Fibroblast of mammary gland (primary cell): ENCODE measurements around the gene CAPN15.
"Not testable (repeated sequence)": the region's sequence is repeated elsewhere in the genome, so short reads cannot be mapped to it uniquely, and the experiment has no call there.

Experiments
- DNase-seq: peaks from one replicate; pipeline ENCODE4 v3.0.0-alpha.2; 2010; ENCODE audit warnings: low read depth
- H3K4me3 ChIP-seq: 2 replicates; pipeline ENCODE4 v1.5.1; 2011; ENCODE audit warnings: low read depth, mild to moderate bottlenecking, low read length, moderate library complexity; ENCODE audit not compliant: control insufficient read depth
- TF ChIP-seq, protein P1 (sequence below): conservative IDR thresholded peaks from 2 replicates; pipeline ENCODE4 v1.5.1; 2011; ENCODE audit warnings: low read depth, low read length, inconsistent platforms; ENCODE audit not compliant: control insufficient read depth, insufficient read depth

CAPN15 gene

DNA sequence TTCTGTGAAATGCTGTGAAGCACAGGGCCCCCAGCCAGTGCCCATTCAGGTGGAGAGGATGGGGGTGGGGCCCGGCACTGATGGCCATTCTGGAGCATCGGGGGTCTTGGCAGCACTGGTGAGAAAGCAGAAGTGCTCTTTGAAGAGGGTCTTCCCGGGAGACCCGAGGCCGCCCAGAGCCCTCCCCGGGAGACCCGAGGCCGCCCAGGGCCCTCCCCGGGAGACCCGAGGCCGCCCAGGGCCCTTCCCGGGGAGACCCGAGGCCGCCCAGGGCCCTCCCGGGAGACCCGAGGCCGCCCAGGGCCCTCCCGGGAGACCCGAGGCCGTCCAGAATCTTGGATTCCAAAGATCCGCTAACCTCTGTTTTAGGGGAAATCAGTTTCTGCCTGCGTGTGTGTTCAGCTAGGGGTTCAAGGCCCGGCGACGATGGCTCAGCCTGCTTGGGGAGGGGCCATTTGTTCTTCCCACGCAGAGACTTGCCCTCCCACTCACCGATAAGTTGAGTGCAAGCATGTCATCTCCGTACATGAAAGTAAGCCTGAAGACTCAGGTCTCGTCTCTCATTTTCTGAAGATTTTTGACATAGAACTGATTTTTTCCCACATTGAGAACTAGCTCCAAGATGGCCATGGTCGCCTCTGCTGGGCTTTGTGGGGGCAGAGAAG lies 35.2 kb upstream of the CAPN15 start:
- TF ChIP-seq, protein P1, sequence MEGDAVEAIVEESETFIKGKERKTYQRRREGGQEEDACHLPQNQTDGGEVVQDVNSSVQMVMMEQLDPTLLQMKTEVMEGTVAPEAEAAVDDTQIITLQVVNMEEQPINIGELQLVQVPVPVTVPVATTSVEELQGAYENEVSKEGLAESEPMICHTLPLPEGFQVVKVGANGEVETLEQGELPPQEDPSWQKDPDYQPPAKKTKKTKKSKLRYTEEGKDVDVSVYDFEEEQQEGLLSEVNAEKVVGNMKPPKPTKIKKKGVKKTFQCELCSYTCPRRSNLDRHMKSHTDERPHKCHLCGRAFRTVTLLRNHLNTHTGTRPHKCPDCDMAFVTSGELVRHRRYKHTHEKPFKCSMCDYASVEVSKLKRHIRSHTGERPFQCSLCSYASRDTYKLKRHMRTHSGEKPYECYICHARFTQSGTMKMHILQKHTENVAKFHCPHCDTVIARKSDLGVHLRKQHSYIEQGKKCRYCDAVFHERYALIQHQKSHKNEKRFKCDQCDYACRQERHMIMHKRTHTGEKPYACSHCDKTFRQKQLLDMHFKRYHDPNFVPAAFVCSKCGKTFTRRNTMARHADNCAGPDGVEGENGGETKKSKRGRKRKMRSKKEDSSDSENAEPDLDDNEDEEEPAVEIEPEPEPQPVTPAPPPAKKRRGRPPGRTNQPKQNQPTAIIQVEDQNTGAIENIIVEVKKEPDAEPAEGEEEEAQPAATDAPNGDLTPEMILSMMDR, result no peak
- no peak overlapping the region for H3K4me3 ChIP-seq
- DNase-seq, result no peak

DNA sequence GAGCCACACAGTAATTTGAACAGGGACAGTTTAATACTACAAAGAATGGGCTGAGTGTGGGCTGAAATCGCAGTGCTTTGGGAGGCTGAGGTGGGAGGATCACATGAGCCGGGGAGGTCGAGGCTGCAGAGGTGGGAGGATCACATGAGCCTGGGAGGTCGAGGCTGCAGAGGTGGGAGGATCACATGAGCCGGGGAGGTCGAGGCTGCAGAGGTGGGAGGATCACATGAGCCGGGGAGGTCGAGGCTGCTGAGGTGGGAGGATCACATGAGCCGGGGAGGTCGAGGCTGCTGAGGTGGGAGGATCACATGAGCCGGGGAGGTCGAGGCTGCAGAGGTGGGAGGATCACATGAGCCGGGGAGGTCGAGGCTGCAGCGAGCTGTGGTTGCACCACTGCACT lies 32.8 kb upstream of the CAPN15 start:
- DNase-seq, H3K4me3 ChIP-seq: not testable (repeated sequence)

DNA sequence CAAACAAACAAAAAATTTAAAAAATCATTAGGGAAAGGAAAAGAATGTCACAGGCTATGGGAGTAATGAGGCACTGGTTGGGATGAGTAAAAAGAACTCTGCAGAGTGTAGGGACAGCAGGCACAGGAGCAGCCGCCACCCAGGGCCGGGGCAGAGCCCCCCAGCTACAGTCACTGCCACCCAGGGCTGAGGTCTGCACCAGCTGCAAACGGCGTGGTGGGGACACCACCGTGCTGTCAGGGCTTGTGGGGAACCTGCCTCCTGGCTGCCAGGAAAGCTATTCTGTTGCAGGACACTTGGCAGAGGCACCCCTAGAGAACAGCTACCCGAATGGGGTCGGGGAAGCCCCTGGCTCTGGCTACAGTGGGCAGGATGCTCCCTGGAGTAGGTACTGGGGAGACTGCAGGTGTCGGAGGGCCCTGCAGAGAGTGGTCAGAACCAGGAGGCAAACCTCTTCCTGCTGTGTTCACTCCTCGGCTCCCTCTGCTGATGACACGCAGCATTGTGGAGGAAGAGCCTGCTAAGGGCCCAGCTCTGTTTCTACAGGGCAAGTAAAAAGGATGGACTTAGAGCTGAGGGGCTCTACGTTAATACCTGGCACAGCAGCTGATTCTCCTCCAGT lies 32.3 kb upstream of the CAPN15 start:
- H3K4me3 ChIP-seq, result no peak overlapping the region
- TF ChIP-seq, protein P1, result peak; percentile 53
- DNase-seq, result peak; percentile 49

DNA sequence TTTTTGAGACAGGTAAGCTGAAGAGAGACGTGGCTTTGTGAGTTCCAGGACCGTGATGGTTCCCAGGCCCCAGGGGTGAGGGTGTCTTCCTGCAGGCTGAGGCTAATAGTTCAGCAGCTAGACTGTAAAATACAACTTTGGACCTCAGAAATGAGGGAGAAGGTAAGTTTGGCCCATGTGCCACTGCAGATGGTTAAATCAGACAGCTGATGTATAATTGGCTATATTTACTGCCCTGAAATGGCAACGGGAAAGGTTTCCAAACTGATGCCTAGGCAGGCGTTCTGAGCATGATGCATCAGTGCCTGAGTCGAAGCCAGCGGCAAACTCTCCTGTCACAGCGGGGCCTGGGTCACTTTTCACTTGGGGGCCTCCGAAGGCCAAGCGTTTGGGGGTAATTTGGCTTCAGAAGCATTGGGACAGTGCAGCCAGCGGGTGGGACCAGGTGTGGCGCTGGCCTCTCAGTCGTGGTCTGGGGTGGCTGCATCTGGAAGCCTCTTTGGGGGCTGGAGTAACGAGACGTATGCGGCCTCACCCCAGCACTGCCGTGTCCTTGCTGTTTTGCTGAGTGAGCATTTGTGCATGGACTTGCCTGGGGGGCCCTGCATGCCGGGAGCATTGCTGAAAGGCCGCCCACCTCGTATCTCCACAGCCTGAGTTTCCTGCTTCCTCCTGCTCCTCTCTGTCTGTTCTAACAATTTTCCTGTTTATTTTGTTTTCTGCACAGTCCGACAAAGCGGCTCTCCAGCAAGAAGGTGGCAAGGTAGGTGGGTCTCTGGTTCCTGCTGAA lies 31.2 kb upstream of the CAPN15 start:
- no peak overlapping the region for H3K4me3 ChIP-seq
- no peak for DNase-seq
- TF ChIP-seq, protein P1, result no peak

DNA sequence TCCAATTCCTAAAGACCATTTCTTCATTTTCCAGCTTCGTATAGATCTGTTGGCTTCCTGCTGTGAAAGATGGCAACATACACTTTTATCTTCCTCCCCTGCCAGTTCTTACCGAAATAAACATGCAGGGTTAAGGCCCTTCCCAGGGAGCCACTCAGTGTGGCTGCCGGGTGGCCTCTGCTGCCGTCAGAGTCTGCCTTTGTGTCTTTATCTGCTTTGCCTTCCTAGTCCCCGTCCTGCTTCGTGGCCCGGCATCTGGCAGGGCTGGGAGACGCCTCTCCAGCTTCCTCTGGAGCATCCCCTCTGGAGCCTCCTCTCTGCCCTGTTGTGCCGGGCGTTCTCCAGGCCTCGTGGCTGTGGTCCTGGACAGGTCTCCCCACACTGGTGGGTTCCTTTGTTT lies 30.3 kb upstream of the CAPN15 start:
- H3K4me3 ChIP-seq, result no peak overlapping the region
- no peak for DNase-seq
- TF ChIP-seq, protein P1, result no peak

DNA sequence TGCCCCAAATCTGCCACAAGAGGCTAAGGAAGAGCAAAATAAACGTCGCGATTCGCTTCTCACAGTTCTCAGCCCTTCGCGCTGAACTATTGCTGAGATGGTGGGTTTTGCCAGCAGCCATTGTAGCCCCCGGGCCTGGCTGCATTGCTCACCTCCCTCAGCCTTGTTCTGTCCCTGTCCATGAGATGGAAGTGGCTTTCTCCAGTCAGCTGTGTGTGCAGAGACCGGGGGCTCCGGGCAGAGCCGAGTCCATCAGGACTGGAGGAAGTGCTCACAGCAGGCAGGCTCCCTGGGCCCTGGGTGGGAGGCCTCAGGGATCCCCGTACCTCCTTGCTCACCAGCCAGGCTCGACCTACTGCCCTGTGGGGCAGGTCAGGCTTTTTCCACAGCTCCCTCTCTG lies 27.6 kb upstream of the CAPN15 start:
- no peak overlapping the region for H3K4me3 ChIP-seq
- DNase-seq, result no peak
- TF ChIP-seq, protein P1, result no peak

DNA sequence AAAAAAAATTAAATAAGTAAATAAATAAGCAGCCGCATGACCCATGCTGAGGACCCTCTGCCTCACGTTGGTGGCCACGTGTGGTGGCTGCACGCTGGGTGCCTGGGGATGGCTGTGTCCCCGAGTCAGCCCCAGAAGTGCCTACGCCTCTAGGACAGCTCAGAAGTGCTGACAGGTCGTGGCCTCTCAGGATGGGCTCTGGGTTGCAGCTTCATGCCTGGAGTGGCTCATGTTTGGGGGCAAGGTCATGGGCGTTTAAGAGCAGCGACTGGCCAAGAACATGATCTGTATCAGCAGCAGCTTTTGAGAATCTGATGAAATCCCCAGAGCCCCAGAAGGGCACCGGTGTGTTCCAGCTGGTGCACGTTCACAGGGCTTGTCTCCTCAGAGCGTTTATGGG lies 26.8 kb upstream of the CAPN15 start:
- DNase-seq, result no peak
- TF ChIP-seq, protein P1, result no peak
- H3K4me3 ChIP-seq, result no peak overlapping the region
